ENCODE data around the gene DDI1. TPM values are rescaled to one million over a fixed set of nuclear protein-coding genes. Genes with fewer than 3 reads are reported as not detected.

DDI1 gene
- total RNA-seq, 1 donor from 2014 or later = not detected

DNA sequence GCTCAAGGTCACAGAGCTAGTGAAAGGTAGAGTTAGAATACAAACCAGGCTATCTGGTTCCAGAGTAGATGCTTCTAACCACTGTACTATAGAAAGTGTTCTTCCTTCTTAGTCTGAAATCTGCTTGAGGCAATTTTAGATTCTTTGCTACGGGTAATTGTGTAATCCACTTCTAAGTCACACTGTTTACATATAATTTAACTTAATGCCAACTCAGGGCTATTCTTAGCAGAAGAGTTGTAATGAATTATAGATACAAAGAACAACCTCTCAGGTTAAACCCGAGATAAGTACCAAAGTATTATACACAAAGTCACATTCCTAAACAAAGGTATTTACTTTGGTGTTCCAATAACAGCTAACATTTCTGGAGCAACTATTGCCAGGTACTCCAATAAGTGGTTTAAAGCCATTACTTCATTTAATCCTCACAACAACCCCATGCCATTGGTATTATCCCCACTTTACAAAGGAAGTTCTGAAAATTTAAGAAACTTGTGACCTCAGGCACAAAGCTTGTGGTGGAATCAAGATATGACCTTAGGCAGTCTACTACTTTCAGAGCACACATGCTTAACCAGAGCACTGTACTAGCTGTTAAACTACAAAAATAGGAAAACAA is 31.1 kb upstream of the DDI1 start:
- Mint-ChIP-seq H3K9me3 (ENCODE audit: unreplicated experiment) (no peaks in the 10 kb centered on the region), H3K4me1 (ENCODE audit: low read depth, unreplicated experiment) (peaks cover 9% of the 10 kb centered on the region), H3K27me3 (ENCODE audit: low read depth, unreplicated experiment) (no peaks in the 10 kb centered on the region), H3K36me3 (ENCODE audit: low read depth, unreplicated experiment) (no peaks in the 10 kb centered on the region), H3K27ac (ENCODE audit: unreplicated experiment) (no peak overlapping the region), H3K4me3 (ENCODE audit: unreplicated experiment) (no peak overlapping the region)
- FAIRE-seq = no peak
- H3K79me2 ChIP-seq (ENCODE audit: insufficient read depth, low read length) = no peaks in the 10 kb centered on the region
- H4K20me1 ChIP-seq (ENCODE audit: insufficient read depth, low read length) = no peaks in the 10 kb centered on the region
- no peaks in the 10 kb centered on the region for H3K4me1 ChIP-seq (ENCODE audit: insufficient read depth, low read length)
- TF ChIP-seq, protein P1, sequence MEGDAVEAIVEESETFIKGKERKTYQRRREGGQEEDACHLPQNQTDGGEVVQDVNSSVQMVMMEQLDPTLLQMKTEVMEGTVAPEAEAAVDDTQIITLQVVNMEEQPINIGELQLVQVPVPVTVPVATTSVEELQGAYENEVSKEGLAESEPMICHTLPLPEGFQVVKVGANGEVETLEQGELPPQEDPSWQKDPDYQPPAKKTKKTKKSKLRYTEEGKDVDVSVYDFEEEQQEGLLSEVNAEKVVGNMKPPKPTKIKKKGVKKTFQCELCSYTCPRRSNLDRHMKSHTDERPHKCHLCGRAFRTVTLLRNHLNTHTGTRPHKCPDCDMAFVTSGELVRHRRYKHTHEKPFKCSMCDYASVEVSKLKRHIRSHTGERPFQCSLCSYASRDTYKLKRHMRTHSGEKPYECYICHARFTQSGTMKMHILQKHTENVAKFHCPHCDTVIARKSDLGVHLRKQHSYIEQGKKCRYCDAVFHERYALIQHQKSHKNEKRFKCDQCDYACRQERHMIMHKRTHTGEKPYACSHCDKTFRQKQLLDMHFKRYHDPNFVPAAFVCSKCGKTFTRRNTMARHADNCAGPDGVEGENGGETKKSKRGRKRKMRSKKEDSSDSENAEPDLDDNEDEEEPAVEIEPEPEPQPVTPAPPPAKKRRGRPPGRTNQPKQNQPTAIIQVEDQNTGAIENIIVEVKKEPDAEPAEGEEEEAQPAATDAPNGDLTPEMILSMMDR (IDR thresholded peaks at IDR 0.05; ENCODE audit: insufficient read depth, low read depth, low read length) = no peak
- no peak for TF ChIP-seq EZH2 (IDR thresholded peaks at IDR 0.05; ENCODE audit: insufficient read depth, low read length)
- H3K36me3 ChIP-seq (ENCODE audit: insufficient read depth, low read length) = no peaks in the 10 kb centered on the region
- no peak overlapping the region for H3K27ac ChIP-seq (ENCODE audit: low read depth, low read length)
- no peak overlapping the region for H2AFZ ChIP-seq (ENCODE audit: low read depth, low read length)
- H3K4me3 ChIP-seq (ENCODE audit: insufficient read depth, low read depth, low read length) = no peak overlapping the region
- H3K4me2 ChIP-seq (ENCODE audit: low read length) = no peak overlapping the region
- H3K9ac ChIP-seq (ENCODE audit: low read length) = no peak overlapping the region
- peak; percentile 39 for DNase-seq (ENCODE audit: low read depth)
- H3K27me3 ChIP-seq (ENCODE audit: insufficient read depth, low read length) = no peaks in the 10 kb centered on the region
- H3K9me3 ChIP-seq (ENCODE audit: insufficient read depth, low read depth, low read length) = no peaks in the 10 kb centered on the region

DNA sequence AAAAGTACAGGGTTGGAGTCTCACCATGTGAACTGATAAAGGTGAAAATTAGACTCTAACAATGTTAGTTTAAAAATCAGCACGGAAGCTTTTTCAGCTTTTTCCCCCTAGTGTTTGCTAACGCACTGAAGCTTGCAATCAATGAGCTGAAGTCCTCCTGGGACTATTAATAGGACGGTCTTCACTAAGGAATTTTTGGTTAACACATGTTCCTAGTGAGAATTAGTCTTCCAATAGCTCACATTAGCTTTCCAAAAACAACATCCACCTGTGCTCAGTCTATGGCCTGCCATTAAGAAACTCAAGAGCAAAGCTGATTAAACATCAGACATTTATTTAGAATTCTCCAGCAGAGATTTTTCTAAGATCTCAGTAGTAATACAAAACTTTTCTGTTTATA is 26.7 kb upstream of the DDI1 start:
- FAIRE-seq (no peak), DNase-seq (ENCODE audit: low read depth) (no peak)
- no peak overlapping the region for H3K9ac ChIP-seq (ENCODE audit: low read length)
- H3K36me3 Mint-ChIP-seq (ENCODE audit: low read depth, unreplicated experiment) = no peaks in the 10 kb centered on the region
- no peak for TF ChIP-seq EZH2 (IDR thresholded peaks at IDR 0.05; ENCODE audit: insufficient read depth, low read length)
- TF ChIP-seq, protein P1 (IDR thresholded peaks at IDR 0.05; ENCODE audit: insufficient read depth, low read depth, low read length) = no peak
- no peak overlapping the region for H2AFZ ChIP-seq (ENCODE audit: low read depth, low read length)
- H3K27me3 Mint-ChIP-seq (ENCODE audit: low read depth, unreplicated experiment) = no peaks in the 10 kb centered on the region
- H3K36me3 ChIP-seq (ENCODE audit: insufficient read depth, low read length) = no peaks in the 10 kb centered on the region
- H3K9me3 ChIP-seq (ENCODE audit: insufficient read depth, low read depth, low read length) = no peaks in the 10 kb centered on the region
- H3K4me3 ChIP-seq (ENCODE audit: insufficient read depth, low read depth, low read length) = no peak overlapping the region
- H3K27me3 ChIP-seq (ENCODE audit: insufficient read depth, low read length) = no peaks in the 10 kb centered on the region
- H3K4me1 Mint-ChIP-seq (ENCODE audit: low read depth, unreplicated experiment) = peaks cover 7% of the 10 kb centered on the region
- H3K27ac Mint-ChIP-seq (ENCODE audit: unreplicated experiment) = no peak overlapping the region
- H3K4me1 ChIP-seq (ENCODE audit: insufficient read depth, low read length) = no peaks in the 10 kb centered on the region
- H3K9me3 Mint-ChIP-seq (ENCODE audit: unreplicated experiment) = no peaks in the 10 kb centered on the region
- H3K79me2 ChIP-seq (ENCODE audit: insufficient read depth, low read length) = no peaks in the 10 kb centered on the region
- no peak overlapping the region for H3K4me3 Mint-ChIP-seq (ENCODE audit: unreplicated experiment)
- no peak overlapping the region for H3K4me2 ChIP-seq (ENCODE audit: low read length)
- no peaks in the 10 kb centered on the region for H4K20me1 ChIP-seq (ENCODE audit: insufficient read depth, low read length)
- no peak overlapping the region for H3K27ac ChIP-seq (ENCODE audit: low read depth, low read length)

DNA sequence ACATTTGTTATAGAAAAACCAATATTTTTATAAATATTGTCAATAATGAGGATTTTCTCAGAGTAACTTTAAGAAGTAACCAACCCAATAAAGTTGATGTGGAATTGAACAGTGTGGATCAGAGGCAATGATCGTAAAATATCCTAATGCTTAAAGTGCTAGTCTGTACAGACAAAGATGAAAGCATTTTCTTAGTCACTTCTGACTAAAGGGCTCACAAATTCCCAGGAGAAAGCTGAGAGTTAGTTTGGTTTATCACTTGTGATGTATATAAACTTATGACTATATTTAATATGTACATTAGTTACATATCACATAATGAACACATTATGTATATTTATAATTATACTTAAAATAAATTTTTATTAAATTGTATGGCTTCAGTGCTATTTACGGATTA is 25.4 kb upstream of the DDI1 start:
- H3K36me3 Mint-ChIP-seq (ENCODE audit: low read depth, unreplicated experiment) = no peaks in the 10 kb centered on the region
- H3K4me3 Mint-ChIP-seq (ENCODE audit: unreplicated experiment) = no peak overlapping the region
- Histone ChIP-seq H4K20me1 (ENCODE audit: insufficient read depth, low read length) (no peaks in the 10 kb centered on the region), H3K79me2 (ENCODE audit: insufficient read depth, low read length) (no peaks in the 10 kb centered on the region), H2AFZ (ENCODE audit: low read depth, low read length) (no peak overlapping the region), H3K4me3 (ENCODE audit: insufficient read depth, low read depth, low read length) (no peak overlapping the region), H3K4me1 (ENCODE audit: insufficient read depth, low read length) (no peaks in the 10 kb centered on the region), H3K4me2 (ENCODE audit: low read length) (no peak overlapping the region), H3K9ac (ENCODE audit: low read length) (no peak overlapping the region), H3K9me3 (ENCODE audit: insufficient read depth, low read depth, low read length) (no peaks in the 10 kb centered on the region), H3K27me3 (ENCODE audit: insufficient read depth, low read length) (no peaks in the 10 kb centered on the region), H3K27ac (ENCODE audit: low read depth, low read length) (no peak overlapping the region), H3K36me3 (ENCODE audit: insufficient read depth, low read length) (no peaks in the 10 kb centered on the region)
- DNase-seq (ENCODE audit: low read depth) (no peak), FAIRE-seq (no peak)
- peak overlapping the region; percentile 1 for H3K27ac Mint-ChIP-seq (ENCODE audit: unreplicated experiment)
- H3K27me3 Mint-ChIP-seq (ENCODE audit: low read depth, unreplicated experiment) = no peaks in the 10 kb centered on the region
- peaks cover 7% of the 10 kb centered on the region for H3K4me1 Mint-ChIP-seq (ENCODE audit: low read depth, unreplicated experiment)
- no peaks in the 10 kb centered on the region for H3K9me3 Mint-ChIP-seq (ENCODE audit: unreplicated experiment)
- no peak for TF ChIP-seq EZH2 (IDR thresholded peaks at IDR 0.05; ENCODE audit: insufficient read depth, low read length)
- TF ChIP-seq, protein P1 (IDR thresholded peaks at IDR 0.05; ENCODE audit: insufficient read depth, low read depth, low read length) = no peak

Data from astrocyte (in vitro differentiated cells and primary cell).